Mucosa of descending colon (tissue), 3 donors: ENCODE data around the gene DLK1. TPM values are rescaled to one million over a fixed set of nuclear protein-coding genes. Genes with fewer than 3 reads are reported as not detected.

Experiments used
- ATAC-seq: fragments of 200-7000 bp; cut with Tn5 transposase; one replicate; pipeline ENCODE4 v1.9.1; 2020; ENCODE audit warnings: mild to moderate bottlenecking, moderate library complexity
- DNase-seq, 3 donors: peaks; one replicate each; pipeline ENCODE4 v3.0.0-alpha.2; 2020
- H3K36me3 ChIP-seq: fragments of 200-600 bp; one replicate; pipeline ENCODE4 v1.8.0; 2021; ENCODE audit warnings: low read depth, mild to moderate bottlenecking
- H3K4me1 ChIP-seq: fragments of 200-600 bp; one replicate; pipeline ENCODE4 v1.8.0; 2021; ENCODE audit warnings: low read depth, mild to moderate bottlenecking
- H3K4me3 ChIP-seq: fragments of 200-600 bp; one replicate; pipeline ENCODE4 v1.8.0; 2021; ENCODE audit warnings: mild to moderate bottlenecking
- H3K9me3 ChIP-seq: fragments of 200-600 bp; one replicate; pipeline ENCODE4 v1.8.0; 2021; ENCODE audit warnings: mild to moderate bottlenecking
- intact Hi-C, 2 donors: fragments of 100-400 bp; cut with DNase I in 1 of 2; cut with micrococcal nuclease in 1 of 2; formaldehyde crosslinking; loops; one replicate each; pipeline versions ENCODE4 v1.11.0 to v1.11.1; 2022; cut with DNase I, micrococcal nuclease
- total RNA-seq, 3 donors: library from RNA; stranded (reverse); fragmentation: NEBNext Ultra II Directional in 2 of 3; extraction: Animal tissue kit (Norgen Biotek cat#: 25700) in 2 of 3; gene quantifications; one replicate each; pipeline versions ENCODE4 v1.2.1 to v1.2.4, GENCODE V29; 2021 to 2023
- TF ChIP-seq, protein P1 (sequence below): fragments of 200-600 bp; IDR thresholded peaks from one replicate; pipeline ENCODE4 v1.8.0; 2022; ENCODE audit warnings: antibody characterized with exemption, mild to moderate bottlenecking
- donor health status: DM: no; HTN: no; CAD: no; lungs with moderate emphysema.
- donor health status: DM: no; HTN: no; CAD: no.
- donor health status: DM: no; HTN: yes; CAD: no.

DLK1 gene
- total RNA-seq, 3 donors from 2014 or later, result 1.9 TPM; not detected in 2

DNA sequence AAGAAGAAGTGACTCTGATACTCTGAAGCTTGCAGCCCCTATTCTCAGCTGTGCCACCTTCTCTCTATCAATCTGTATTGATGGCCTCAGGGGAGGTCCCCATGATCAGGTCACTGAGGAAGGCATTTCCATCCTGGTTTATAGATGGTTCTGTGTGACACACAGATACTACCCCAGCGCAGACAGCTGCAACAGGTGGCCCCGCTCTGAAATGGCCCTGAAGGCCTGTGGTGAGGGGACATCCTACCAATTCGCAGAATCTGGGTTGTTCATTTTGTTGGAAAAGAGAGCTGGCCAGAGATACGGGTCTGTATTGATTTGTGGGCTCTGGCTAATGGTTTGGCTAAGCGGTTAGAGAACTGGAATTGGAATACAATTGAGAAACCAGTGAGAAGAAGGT lies 21.7 kb downstream of the DLK1 start:
- Histone ChIP-seq H3K4me1 (no peaks in the 10 kb centered on the region), H3K4me3 (no peak overlapping the region), H3K9me3 (no peaks in the 10 kb centered on the region), H3K36me3 (no peaks in the 10 kb centered on the region)
- ATAC-seq (no peak), DNase-seq (no peak)
- intact Hi-C loops, result no loop called here
- TF ChIP-seq, protein P1, sequence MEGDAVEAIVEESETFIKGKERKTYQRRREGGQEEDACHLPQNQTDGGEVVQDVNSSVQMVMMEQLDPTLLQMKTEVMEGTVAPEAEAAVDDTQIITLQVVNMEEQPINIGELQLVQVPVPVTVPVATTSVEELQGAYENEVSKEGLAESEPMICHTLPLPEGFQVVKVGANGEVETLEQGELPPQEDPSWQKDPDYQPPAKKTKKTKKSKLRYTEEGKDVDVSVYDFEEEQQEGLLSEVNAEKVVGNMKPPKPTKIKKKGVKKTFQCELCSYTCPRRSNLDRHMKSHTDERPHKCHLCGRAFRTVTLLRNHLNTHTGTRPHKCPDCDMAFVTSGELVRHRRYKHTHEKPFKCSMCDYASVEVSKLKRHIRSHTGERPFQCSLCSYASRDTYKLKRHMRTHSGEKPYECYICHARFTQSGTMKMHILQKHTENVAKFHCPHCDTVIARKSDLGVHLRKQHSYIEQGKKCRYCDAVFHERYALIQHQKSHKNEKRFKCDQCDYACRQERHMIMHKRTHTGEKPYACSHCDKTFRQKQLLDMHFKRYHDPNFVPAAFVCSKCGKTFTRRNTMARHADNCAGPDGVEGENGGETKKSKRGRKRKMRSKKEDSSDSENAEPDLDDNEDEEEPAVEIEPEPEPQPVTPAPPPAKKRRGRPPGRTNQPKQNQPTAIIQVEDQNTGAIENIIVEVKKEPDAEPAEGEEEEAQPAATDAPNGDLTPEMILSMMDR, result no peak

DNA sequence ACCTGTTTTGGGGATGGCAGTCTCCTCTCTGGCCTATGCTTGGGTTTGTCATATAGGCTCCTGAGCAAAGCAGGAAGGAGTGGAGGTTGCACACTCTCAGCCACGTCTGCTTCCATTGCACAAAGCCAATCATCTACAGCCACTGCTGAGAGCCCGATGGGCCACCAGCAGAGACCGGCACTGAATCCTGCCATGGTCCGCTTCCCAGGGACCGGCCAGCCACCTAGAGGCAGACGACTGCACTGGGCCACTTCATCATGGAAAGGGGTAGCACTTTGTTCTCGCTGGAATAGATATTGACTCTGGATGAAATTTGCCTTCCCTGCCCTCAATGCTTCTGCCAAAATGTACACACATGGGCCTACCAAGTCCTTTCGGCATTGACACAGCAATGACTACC lies 22.3 kb downstream of the DLK1 start:
- no peak for DNase-seq
- ATAC-seq, result no peak
- Histone ChIP-seq H3K36me3 (no peaks in the 10 kb centered on the region), H3K4me3 (no peak overlapping the region), H3K9me3 (no peaks in the 10 kb centered on the region), H3K4me1 (no peaks in the 10 kb centered on the region)
- intact Hi-C loops, result no loop called here
- TF ChIP-seq, protein P1, result no peak

DNA sequence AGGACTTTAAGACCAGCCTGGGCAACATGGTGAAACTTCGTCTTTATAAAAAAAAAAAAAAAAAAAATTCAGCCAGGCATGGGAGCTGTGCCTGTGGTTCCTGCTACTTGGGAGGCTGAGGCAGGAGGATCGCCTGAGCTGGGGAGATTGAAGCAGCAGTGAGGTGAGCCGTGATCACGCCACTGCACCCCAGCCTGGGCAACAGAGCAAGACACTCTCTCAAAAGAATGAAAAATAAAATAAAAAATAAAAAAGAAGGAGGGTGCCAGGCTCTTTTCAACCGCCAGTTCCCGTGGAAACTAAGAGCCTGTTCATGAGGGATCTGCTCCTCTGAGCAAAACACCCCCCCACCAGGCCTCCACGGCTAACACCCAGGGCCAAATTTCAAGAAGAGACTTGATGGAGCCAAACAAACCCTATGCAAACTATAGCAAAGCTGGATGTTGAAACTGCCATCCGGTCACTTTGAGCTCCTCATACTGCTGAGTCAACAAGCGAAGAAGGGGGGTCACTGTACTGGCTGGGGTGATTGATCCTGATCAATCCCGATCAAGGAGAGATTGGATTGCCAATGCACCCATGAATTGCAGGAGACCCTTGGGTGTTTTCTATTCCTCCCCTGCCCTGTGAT lies 23.4 kb downstream of the DLK1 start:
- intact Hi-C loops, result no loop called here
- ATAC-seq, result no peak
- no peaks in the 10 kb centered on the region for H3K9me3 ChIP-seq
- TF ChIP-seq, protein P1, result no peak
- DNase-seq, result no peak
- no peaks in the 10 kb centered on the region for H3K36me3 ChIP-seq
- no peaks in the 10 kb centered on the region for H3K4me1 ChIP-seq
- no peak overlapping the region for H3K4me3 ChIP-seq

DNA sequence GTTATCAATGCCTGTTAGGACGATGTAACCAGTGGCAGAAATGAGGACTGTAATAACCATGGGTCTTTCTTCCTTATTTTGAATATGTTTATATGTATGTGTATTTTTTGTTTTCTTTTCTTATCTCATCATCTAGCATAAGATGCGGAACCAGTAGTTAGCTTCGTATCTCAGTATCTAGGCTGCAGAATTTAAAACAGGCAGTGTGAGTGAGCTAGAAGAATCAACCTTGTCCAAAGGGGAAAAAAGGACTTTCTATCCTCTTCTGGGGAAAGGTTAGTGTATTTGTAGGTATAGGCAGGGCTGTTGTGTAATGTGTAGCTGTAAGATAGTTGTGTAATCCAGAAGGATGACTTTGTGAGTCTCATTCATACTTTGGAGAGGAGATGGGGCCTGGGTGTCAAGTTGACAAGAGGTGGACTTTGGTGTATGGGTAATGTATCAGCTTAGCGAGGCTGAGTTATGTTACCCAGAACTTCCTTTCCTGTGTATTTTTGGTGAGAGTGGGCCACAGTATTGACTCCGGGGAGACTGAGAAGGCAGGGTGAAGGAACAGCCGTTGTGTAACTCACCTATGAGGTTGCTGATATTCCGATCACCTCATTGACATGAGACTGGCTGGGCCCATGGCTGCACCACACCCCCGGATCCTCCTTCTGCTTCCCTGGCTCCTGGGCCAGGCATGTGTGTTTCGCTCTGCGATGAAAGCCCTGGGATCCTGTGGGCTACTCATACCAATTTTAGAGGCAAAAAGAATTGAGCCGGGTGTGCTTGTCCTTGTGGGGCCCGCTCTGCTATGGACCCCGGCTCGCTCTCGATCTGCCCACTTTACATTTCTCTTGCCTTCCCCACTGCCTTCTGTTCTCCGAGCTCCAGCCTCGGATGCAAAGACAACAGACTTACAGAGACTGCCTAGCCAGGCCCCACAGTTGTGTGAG lies 24.3 kb downstream of the DLK1 start:
- Histone ChIP-seq H3K4me1 (no peaks in the 10 kb centered on the region), H3K9me3 (no peaks in the 10 kb centered on the region), H3K36me3 (no peaks in the 10 kb centered on the region), H3K4me3 (no peak overlapping the region)
- ATAC-seq (no peak), DNase-seq (no peak)
- TF ChIP-seq, protein P1, result no peak
- intact Hi-C loops, result no loop called here

DNA sequence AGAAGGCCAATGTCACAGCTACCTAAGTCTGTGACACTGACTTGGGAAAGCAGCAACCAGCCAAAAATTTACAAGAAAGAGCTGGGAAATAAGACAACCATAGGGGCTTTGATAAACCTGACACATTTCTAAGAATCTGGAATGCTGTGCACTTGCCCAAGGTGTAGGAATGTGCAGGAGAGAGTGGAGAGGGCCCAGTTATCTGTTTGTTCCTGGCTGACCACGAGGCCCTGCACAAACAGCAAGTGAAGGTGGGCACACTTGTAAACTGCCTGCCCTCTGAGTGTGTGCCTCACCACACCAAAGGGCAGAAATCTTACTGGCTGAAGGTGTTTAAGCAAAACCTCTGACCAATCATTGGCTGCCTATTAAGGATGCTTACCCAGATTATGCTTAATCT lies 27.3 kb downstream of the DLK1 start:
- Histone ChIP-seq H3K36me3 (no peaks in the 10 kb centered on the region), H3K9me3 (no peaks in the 10 kb centered on the region), H3K4me1 (no peaks in the 10 kb centered on the region), H3K4me3 (no peak overlapping the region)
- DNase-seq (no peak), ATAC-seq (no peak)
- intact Hi-C loops, result no loop called here
- TF ChIP-seq, protein P1, result no peak
